ENCODE measurements around the gene PCDHA8.
A peak's percentile ranks its signal among the peaks of the same experiment; 100 is the strongest.
"Not testable (repeated sequence)": the region's sequence is repeated elsewhere in the genome, so short reads cannot be mapped to it uniquely, and the experiment has no call there.

Gene PCDHA8

GRCh38 chr5:140840978-140841962 lies at the start of gene PCDHA8:
TSS of gene PCDHA8 (plus strand) at chr5:140841187. CDS start at chr5:140841322, 135 bp downstream.
- peak; percentile 53 for DNase-seq

GRCh38 chr5:140794595-140795258 lies 46.3 kb upstream of the PCDHA8 start, which contains the start of gene PCDHA2:
TSS of gene PCDHA2 (plus strand) at chr5:140794852.
- DNase-seq: no peak

- DNase-seq: no peak
Observed at GRCh38 chr5:140795259-140795641, 45.7 kb upstream of the PCDHA8 start.

GRCh38 chr5:140796072-140796717 lies 44.8 kb upstream of the PCDHA8 start:
- DNase-seq: not testable (repeated sequence)

GRCh38 chr5:140796718-140797095 lies 44.3 kb upstream of the PCDHA8 start:
- DNase-seq: no peak

- DNase-seq: no peak
Observed at GRCh38 chr5:140800816-140801493, 40.0 kb upstream of the PCDHA8 start, which contains the start of gene PCDHA3. TSS of gene PCDHA3 (plus strand) at chr5:140801057.

- no peak for DNase-seq
Observed at GRCh38 chr5:140801494-140801841, 39.5 kb upstream of the PCDHA8 start.

- DNase-seq: not testable (repeated sequence)
Observed at GRCh38 chr5:140802381-140802780, 38.6 kb upstream of the PCDHA8 start.

GRCh38 chr5:140802781-140803271 lies 38.2 kb upstream of the PCDHA8 start:
- no peak for DNase-seq

- DNase-seq: no peak
Observed at GRCh38 chr5:140806834-140807775, 33.9 kb upstream of the PCDHA8 start, which contains the start of gene PCDHA4. TSS of gene PCDHA4 (plus strand) at chr5:140807068.

GRCh38 chr5:140808241-140808888 lies 32.6 kb upstream of the PCDHA8 start:
- not testable (repeated sequence) for DNase-seq

GRCh38 chr5:140808889-140809291 lies 32.1 kb upstream of the PCDHA8 start:
- no peak for DNase-seq

GRCh38 chr5:140821375-140822280 lies 19.4 kb upstream of the PCDHA8 start, which contains the start of gene PCDHA5:
TSS of gene PCDHA5 (plus strand) at chr5:140821613.
- DNase-seq: peak; percentile 66

- DNase-seq: no peak
Observed at GRCh38 chr5:140822281-140822629, 18.7 kb upstream of the PCDHA8 start.

- DNase-seq: not testable (repeated sequence)
Observed at GRCh38 chr5:140822969-140823368, 18.0 kb upstream of the PCDHA8 start.

- DNase-seq: no peak
Observed at GRCh38 chr5:140823475-140823874, 17.5 kb upstream of the PCDHA8 start.

GRCh38 chr5:140827704-140828361 lies 13.2 kb upstream of the PCDHA8 start, which contains the start of gene PCDHA6:
TSS of gene PCDHA6 (plus strand) at chr5:140827960. CDS start at chr5:140828092, 132 bp downstream.
- DNase-seq: no peak

- DNase-seq: no peak
Observed at GRCh38 chr5:140828362-140828737, 12.6 kb upstream of the PCDHA8 start.

Measured in activated CD8-positive, alpha-beta memory T cell treated with anti-CD3 and anti-CD28 coated beads, Interleukin-2, amount 50 U/mL, for 48 hours (primary cell).